Trophoblast cell (in vitro differentiated cells and primary cell): ENCODE measurements around the gene FRMD4A.
A peak's percentile ranks its signal among the peaks of the same experiment; 100 is the strongest.

Source experiments
- DNase-seq, 2 donors: peaks; one replicate each; pipeline ENCODE4 v3.0.0-alpha.2; 2016
- H2AFZ ChIP-seq: 2 replicates; pipeline ENCODE4 v1.6.1; 2013; ENCODE audit warnings: low read length, moderate library complexity, mild to moderate bottlenecking; ENCODE audit not compliant: insufficient read depth, poor library complexity
- H2AK5ac ChIP-seq: 2 replicates; pipeline ENCODE4 v1.6.1; 2013; ENCODE audit warnings: mild to moderate bottlenecking, low read length
- H2BK120ac ChIP-seq: 2 replicates; pipeline ENCODE4 v1.6.1; 2013; ENCODE audit warnings: low read length, mild to moderate bottlenecking, moderate library complexity; ENCODE audit not compliant: insufficient read depth, poor library complexity
- H2BK12ac ChIP-seq: 2 replicates; pipeline ENCODE4 v1.6.1; 2013; ENCODE audit warnings: mild to moderate bottlenecking, low read length, moderate library complexity
- H2BK5ac ChIP-seq: 2 replicates; pipeline ENCODE4 v1.6.1; 2013; ENCODE audit warnings: low read length, low read depth, moderate library complexity, mild to moderate bottlenecking; ENCODE audit not compliant: poor library complexity
- H3K14ac ChIP-seq: 2 replicates; pipeline ENCODE4 v1.6.1; 2013; ENCODE audit warnings: mild to moderate bottlenecking, low read length
- H3K18ac ChIP-seq: 2 replicates; pipeline ENCODE4 v1.6.1; 2013; ENCODE audit warnings: mild to moderate bottlenecking, low read length
- H3K23ac ChIP-seq: 2 replicates; pipeline ENCODE4 v1.6.1; 2013; ENCODE audit warnings: low read length
- H3K27ac ChIP-seq: 2 replicates; pipeline ENCODE4 v1.5.1; 2013; ENCODE audit warnings: low read depth, mild to moderate bottlenecking, inconsistent platforms, low read length, moderate library complexity
- H3K27me3 ChIP-seq: 2 replicates; pipeline ENCODE4 v1.6.1; 2013; ENCODE audit warnings: inconsistent platforms, mild to moderate bottlenecking, low read length, moderate library complexity; ENCODE audit not compliant: insufficient read depth
- H3K36me3 ChIP-seq, 2 experiments: 1 replicate in 1 of 2; 2 replicates in 1 of 2; pipeline ENCODE4 v1.6.1; 2013; ENCODE audit warnings: low read length in 2 of 2, mild to moderate bottlenecking in 2 of 2, moderate library complexity in 1 of 2; ENCODE audit not compliant: insufficient read depth in 2 of 2, control insufficient read depth in 1 of 2
- H3K4ac ChIP-seq: 2 replicates; pipeline ENCODE4 v1.6.1; 2013; ENCODE audit warnings: low read depth, mild to moderate bottlenecking, low read length, moderate library complexity
- H3K4me1 ChIP-seq, 2 experiments: 1 replicate in 1 of 2; 2 replicates in 1 of 2; pipeline ENCODE4 v1.6.1; 2013; ENCODE audit warnings: low read length in 2 of 2, mild to moderate bottlenecking in 2 of 2, moderate library complexity in 1 of 2; ENCODE audit not compliant: insufficient read depth in 2 of 2, control insufficient read depth in 1 of 2
- H3K4me2 ChIP-seq: 2 replicates; pipeline ENCODE4 v1.6.1; 2013; ENCODE audit warnings: inconsistent platforms, mild to moderate bottlenecking, low read length, moderate library complexity
- H3K4me3 ChIP-seq: 2 replicates; pipeline ENCODE4 v1.5.1; 2013; ENCODE audit warnings: mild to moderate bottlenecking, low read depth, low read length, inconsistent platforms
- H3K79me1 ChIP-seq: one replicate; pipeline ENCODE4 v1.6.1; 2013; ENCODE audit warnings: low read length
- H3K79me2 ChIP-seq: 2 replicates; pipeline ENCODE4 v1.6.1; 2013; ENCODE audit warnings: low read length, mild to moderate bottlenecking; ENCODE audit not compliant: control insufficient read depth, insufficient read depth, poor library complexity
- H3K9ac ChIP-seq: 2 replicates; pipeline ENCODE4 v1.6.1; 2013; ENCODE audit warnings: mild to moderate bottlenecking, low read length
- H3K9me3 ChIP-seq: 2 replicates; pipeline ENCODE4 v1.6.1; 2013; ENCODE audit warnings: low read depth, mild to moderate bottlenecking, control low read depth, inconsistent platforms, low read length; ENCODE audit not compliant: insufficient read depth
- H4K12ac ChIP-seq: 2 replicates; pipeline ENCODE4 v1.6.1; 2013; ENCODE audit warnings: low read depth, mild to moderate bottlenecking, low read length, moderate library complexity
- H4K8ac ChIP-seq: 2 replicates; pipeline ENCODE4 v1.6.1; 2013; ENCODE audit warnings: low read depth, mild to moderate bottlenecking, low read length, moderate library complexity
- H4K91ac ChIP-seq: one replicate; pipeline ENCODE4 v1.6.1; 2013; ENCODE audit warnings: low read depth, mild to moderate bottlenecking, low read length, moderate library complexity
- WGBS: extraction: QIAGEN DNeasy Blood & Tissue Kit; methylation state at CpG from one replicate; pipeline ENCODE4 v1.1.7; 2013; ENCODE audit warnings: missing lambda C conversion rate; ENCODE audit not compliant: insufficient read length, insufficient coverage; ENCODE audit errors: extremely low coverage; 5-methylcytosine and 5-hydroxymethylcytosine counted together

Gene FRMD4A

GRCh38 chr10:14063531-14064285 lies 267.0 kb downstream of the FRMD4A start:
- no peak overlapping the region for H3K14ac ChIP-seq
- no peaks in the 10 kb centered on the region for H3K27me3 ChIP-seq
- no CpG with 5 or more reads among the region's 8 CpGs for WGBS
- no peak overlapping the region for H3K27ac ChIP-seq
- no peaks in the 10 kb centered on the region for H3K79me1 ChIP-seq
- H3K4me2 ChIP-seq, result no peak overlapping the region
- peak; percentile 14 to 48 for DNase-seq
- no peak overlapping the region for H4K8ac ChIP-seq
- no peak overlapping the region for H3K9ac ChIP-seq
- H3K4ac ChIP-seq, result no peak overlapping the region
- no peak overlapping the region for H3K4me3 ChIP-seq
- no peaks in the 10 kb centered on the region for H3K36me3 ChIP-seq
- no peak overlapping the region for H4K91ac ChIP-seq
- no peak overlapping the region for H2AFZ ChIP-seq
- no peaks in the 10 kb centered on the region for H3K4me1 ChIP-seq
- H3K18ac ChIP-seq, result no peak overlapping the region
- no peaks in the 10 kb centered on the region for H3K79me2 ChIP-seq
- no peak overlapping the region for H2BK12ac ChIP-seq
- H4K12ac ChIP-seq, result no peak overlapping the region
- no peak overlapping the region for H3K23ac ChIP-seq
- H2BK120ac ChIP-seq, result no peak overlapping the region
- no peak overlapping the region for H2BK5ac ChIP-seq
- H3K9me3 ChIP-seq, result no peaks in the 10 kb centered on the region
- no peak overlapping the region for H2AK5ac ChIP-seq

GRCh38 chr10:14062528-14063260 lies 268.0 kb downstream of the FRMD4A start:
- Histone ChIP-seq H2BK12ac (no peak overlapping the region), H2BK5ac (no peak overlapping the region), H4K12ac (no peak overlapping the region), H4K91ac (no peak overlapping the region), H3K23ac (no peak overlapping the region), H3K27me3 (no peaks in the 10 kb centered on the region), H3K4me1 (no peaks in the 10 kb centered on the region), H3K14ac (no peak overlapping the region), H3K18ac (no peak overlapping the region), H4K8ac (no peak overlapping the region), H3K79me2 (no peaks in the 10 kb centered on the region), H2AK5ac (no peak overlapping the region), H3K79me1 (no peaks in the 10 kb centered on the region), H3K4me3 (no peak overlapping the region), H3K9ac (no peak overlapping the region), H3K4me2 (no peak overlapping the region), H3K9me3 (no peaks in the 10 kb centered on the region), H3K36me3 (no peaks in the 10 kb centered on the region), H2BK120ac (no peak overlapping the region), H3K4ac (no peak overlapping the region), H2AFZ (no peak overlapping the region), H3K27ac (no peak overlapping the region)
- WGBS, result no CpG with 5 or more reads among the region's 11 CpGs
- peak; percentile 71 to 84 for DNase-seq

GRCh38 chr10:14060320-14061070 lies 270.2 kb downstream of the FRMD4A start:
- H3K4me2 ChIP-seq, result no peak overlapping the region
- H2BK120ac ChIP-seq, result no peak overlapping the region
- H3K79me1 ChIP-seq, result no peaks in the 10 kb centered on the region
- no peak overlapping the region for H2BK5ac ChIP-seq
- H3K4me1 ChIP-seq, result no peaks in the 10 kb centered on the region
- H4K91ac ChIP-seq, result no peak overlapping the region
- H3K27ac ChIP-seq, result no peak overlapping the region
- WGBS, result no CpG with 5 or more reads among the region's 2 CpGs
- H3K14ac ChIP-seq, result no peak overlapping the region
- H3K18ac ChIP-seq, result no peak overlapping the region
- H4K8ac ChIP-seq, result no peak overlapping the region
- no peaks in the 10 kb centered on the region for H3K27me3 ChIP-seq
- H3K36me3 ChIP-seq, result no peaks in the 10 kb centered on the region
- no peak overlapping the region for H4K12ac ChIP-seq
- no peak overlapping the region for H3K23ac ChIP-seq
- H2AK5ac ChIP-seq, result no peak overlapping the region
- H2AFZ ChIP-seq, result no peak overlapping the region
- no peaks in the 10 kb centered on the region for H3K9me3 ChIP-seq
- no peak overlapping the region for H3K9ac ChIP-seq
- no peak for DNase-seq
- no peak overlapping the region for H2BK12ac ChIP-seq
- no peak overlapping the region for H3K4ac ChIP-seq
- H3K79me2 ChIP-seq, result no peaks in the 10 kb centered on the region
- H3K4me3 ChIP-seq, result no peak overlapping the region

- Histone ChIP-seq H4K8ac (no peak overlapping the region), H2AFZ (no peak overlapping the region), H3K27me3 (no peaks in the 10 kb centered on the region), H4K12ac (no peak overlapping the region), H2BK5ac (no peak overlapping the region), H2BK120ac (no peak overlapping the region), H3K36me3 (no peaks in the 10 kb centered on the region), H3K9ac (no peak overlapping the region), H3K4me2 (no peak overlapping the region), H3K79me1 (no peaks in the 10 kb centered on the region), H3K9me3 (no peaks in the 10 kb centered on the region), H3K4me1 (no peaks in the 10 kb centered on the region), H3K14ac (no peak overlapping the region), H2AK5ac (no peak overlapping the region), H3K23ac (no peak overlapping the region), H4K91ac (no peak overlapping the region), H3K79me2 (no peaks in the 10 kb centered on the region), H3K18ac (no peak overlapping the region), H3K4ac (no peak overlapping the region), H3K27ac (no peak overlapping the region), H2BK12ac (no peak overlapping the region), H3K4me3 (no peak overlapping the region)
- no CpG with 5 or more reads among the region's 6 CpGs for WGBS
- DNase-seq, result peak; percentile 60 to 90
Measured at GRCh38 chr10:14056610-14057332, 274.0 kb downstream of the FRMD4A start.
